ENCODE data around the gene THOC2.

THOC2 gene

GRCh38 chrX:123561439-123562215 is 171.2 kb downstream of the THOC2 start:
- DNase-seq (ENCODE audit: low read depth), result no peak
- TF ChIP-seq CTCF (conservative IDR thresholded peaks at IDR 0.05; ENCODE audit: low read depth, low read length), result no peak
- no peak overlapping the region for H3K4me3 ChIP-seq (ENCODE audit: low read length)

DNA sequence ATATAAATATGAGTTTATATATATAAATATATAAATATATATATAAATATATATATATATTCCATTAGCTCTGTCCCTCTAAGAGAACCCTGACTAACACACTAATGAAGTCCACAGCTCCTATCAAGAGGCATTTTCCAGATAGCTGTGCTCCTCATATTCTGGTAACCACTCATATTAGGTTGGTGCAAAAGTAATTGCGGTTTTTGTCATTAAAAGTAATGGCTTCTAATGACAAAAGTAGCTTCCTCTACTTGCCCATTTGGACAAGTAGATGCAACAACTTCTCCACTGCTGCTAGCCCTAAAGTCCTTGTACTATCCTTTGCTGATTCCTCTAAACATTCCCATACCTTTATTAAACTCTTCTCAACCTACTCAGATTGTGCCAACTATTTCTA is 182.0 kb downstream of the THOC2 start:
- no peak for TF ChIP-seq CTCF (conservative IDR thresholded peaks at IDR 0.05; ENCODE audit: low read depth, low read length)
- DNase-seq (ENCODE audit: low read depth), result no peak

More for the DNA sequence above, 182.0 kb downstream of the THOC2 start:
- H3K4me3 ChIP-seq (ENCODE audit: low read length), result no peak overlapping the region

Measured in retinal pigment epithelial cell (primary cell).